Keratinocyte (primary cell): ENCODE measurements around the gene PLCD1.

Experiments used
- EZH2 ChIP-seq: IDR thresholded peaks from one replicate; pipeline ENCODE4 v1.6.1; 2012; ENCODE audit warnings: inconsistent platforms, mild to moderate bottlenecking, low read length, moderate library complexity
- TF ChIP-seq, protein P1 (sequence below), 3 experiments: IDR thresholded peaks in 1 of 3; conservative IDR thresholded peaks in 1 of 3; optimal IDR thresholded peaks in 1 of 3; 2 replicates in 2 of 3; 3 replicates in 1 of 3; pipeline versions ENCODE3 to v1.5.1; 2011; ENCODE audit warnings: low read length in 3 of 3, mild to moderate bottlenecking in 3 of 3, moderate library complexity in 2 of 3, control low read depth in 1 of 3, inconsistent platforms in 1 of 3; ENCODE audit not compliant: insufficient read depth in 2 of 3; ENCODE audit errors: extremely low read depth in 1 of 3

DNA sequence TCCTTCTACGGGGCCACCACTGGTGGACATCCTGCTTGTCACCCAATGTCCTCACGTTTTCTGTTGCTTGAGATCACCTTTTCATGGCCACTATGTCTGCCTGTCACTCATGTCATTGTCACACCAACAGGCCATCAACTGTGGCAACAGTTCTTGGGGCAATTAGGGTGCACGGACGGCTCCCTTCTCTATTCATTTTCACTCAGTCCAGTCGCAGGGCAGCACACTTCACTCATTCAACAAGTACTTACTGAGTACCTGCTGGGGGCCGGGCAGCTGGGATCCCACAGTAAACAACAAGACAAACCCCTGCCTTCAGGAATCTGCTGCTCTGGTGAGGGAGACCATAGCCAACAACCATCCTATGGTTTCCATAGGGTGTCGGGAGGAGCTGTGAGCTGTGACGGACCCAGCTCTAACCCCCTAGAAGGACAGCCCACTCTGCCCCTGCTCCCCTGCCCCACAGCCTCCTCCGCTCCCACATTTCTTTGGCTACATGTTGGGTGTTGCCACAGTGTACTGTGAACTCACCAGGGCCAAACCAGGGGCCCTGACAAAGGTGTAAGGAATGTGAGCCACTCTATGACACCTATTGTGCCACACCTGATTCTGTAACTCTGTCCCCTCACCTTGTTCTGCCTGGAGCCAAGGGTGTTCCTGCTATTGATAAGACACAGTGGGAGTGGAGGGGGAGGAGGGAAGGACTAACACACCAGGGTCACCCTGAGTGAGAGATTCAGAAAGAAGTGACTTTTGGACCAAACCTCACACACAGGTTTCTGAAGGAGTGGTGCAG lies 37.0 kb downstream of the PLCD1 start:
- TF ChIP-seq, protein P1, sequence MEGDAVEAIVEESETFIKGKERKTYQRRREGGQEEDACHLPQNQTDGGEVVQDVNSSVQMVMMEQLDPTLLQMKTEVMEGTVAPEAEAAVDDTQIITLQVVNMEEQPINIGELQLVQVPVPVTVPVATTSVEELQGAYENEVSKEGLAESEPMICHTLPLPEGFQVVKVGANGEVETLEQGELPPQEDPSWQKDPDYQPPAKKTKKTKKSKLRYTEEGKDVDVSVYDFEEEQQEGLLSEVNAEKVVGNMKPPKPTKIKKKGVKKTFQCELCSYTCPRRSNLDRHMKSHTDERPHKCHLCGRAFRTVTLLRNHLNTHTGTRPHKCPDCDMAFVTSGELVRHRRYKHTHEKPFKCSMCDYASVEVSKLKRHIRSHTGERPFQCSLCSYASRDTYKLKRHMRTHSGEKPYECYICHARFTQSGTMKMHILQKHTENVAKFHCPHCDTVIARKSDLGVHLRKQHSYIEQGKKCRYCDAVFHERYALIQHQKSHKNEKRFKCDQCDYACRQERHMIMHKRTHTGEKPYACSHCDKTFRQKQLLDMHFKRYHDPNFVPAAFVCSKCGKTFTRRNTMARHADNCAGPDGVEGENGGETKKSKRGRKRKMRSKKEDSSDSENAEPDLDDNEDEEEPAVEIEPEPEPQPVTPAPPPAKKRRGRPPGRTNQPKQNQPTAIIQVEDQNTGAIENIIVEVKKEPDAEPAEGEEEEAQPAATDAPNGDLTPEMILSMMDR (optimal IDR thresholded peaks at IDR 0.05 in 1 of 3, IDR thresholded peaks at IDR 0.05 in 1 of 3, conservative IDR thresholded peaks at IDR 0.05 in 1 of 3; ENCODE audit: extremely low read depth in 1 of 3, insufficient read depth in 2 of 3, low read length in 3 of 3): no peak
- no peak for TF ChIP-seq EZH2
